Ammon's horn (tissue), 1 donor: ENCODE measurements around the gene CCDC90B.
"Not testable (repeated sequence)": the region's sequence is repeated elsewhere in the genome, so short reads cannot be mapped to it uniquely, and the experiment has no call there.

ENCODE experiments used
- DNase-seq: peaks from one replicate; pipeline ENCODE4 v3.0.0-alpha.2; 2016; ENCODE audit warnings: low spot score

CCDC90B gene, protein sequence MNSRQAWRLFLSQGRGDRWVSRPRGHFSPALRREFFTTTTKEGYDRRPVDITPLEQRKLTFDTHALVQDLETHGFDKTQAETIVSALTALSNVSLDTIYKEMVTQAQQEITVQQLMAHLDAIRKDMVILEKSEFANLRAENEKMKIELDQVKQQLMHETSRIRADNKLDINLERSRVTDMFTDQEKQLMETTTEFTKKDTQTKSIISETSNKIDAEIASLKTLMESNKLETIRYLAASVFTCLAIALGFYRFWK

GRCh38 chr11:83285771-83286528 is at the start of gene CCDC90B:
Gene CCDC90B, minus strand, starts transcription at chr11:83286367. Its CDS starts 395 bp downstream, at chr11:83285972.
- peak; percentile 99 for DNase-seq

- DNase-seq, result no peak
These were observed 49.4 kb upstream of the CCDC90B start for GRCh38 chr11:83335446-83336070.

GRCh38 chr11:83330303-83330702 is 44.1 kb upstream of the CCDC90B start:
- DNase-seq, result no peak

DNA sequence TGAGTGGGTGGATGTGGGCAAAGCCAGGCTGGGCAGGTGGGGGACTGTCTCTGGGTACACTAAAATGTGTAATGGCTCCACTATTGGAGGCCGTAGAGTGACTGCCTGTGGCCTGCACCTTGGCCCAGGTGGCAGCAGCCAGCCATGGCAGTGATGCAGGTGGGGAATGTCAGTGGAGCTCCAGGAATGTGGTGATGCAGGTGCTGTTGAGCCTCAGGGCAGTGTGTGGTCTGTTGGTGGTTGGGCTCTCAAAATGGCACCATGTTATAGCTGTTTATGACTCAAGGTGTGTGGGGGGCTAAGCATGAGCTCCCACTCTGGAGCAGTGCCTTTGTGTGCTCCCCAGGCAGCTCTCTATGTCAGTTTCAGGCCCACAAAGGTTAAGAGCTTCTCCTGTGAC is 40.2 kb upstream of the CCDC90B start:
- DNase-seq, result no peak

- no peak for DNase-seq
These were observed 33.2 kb upstream of the CCDC90B start for GRCh38 chr11:83319346-83319745.

DNA sequence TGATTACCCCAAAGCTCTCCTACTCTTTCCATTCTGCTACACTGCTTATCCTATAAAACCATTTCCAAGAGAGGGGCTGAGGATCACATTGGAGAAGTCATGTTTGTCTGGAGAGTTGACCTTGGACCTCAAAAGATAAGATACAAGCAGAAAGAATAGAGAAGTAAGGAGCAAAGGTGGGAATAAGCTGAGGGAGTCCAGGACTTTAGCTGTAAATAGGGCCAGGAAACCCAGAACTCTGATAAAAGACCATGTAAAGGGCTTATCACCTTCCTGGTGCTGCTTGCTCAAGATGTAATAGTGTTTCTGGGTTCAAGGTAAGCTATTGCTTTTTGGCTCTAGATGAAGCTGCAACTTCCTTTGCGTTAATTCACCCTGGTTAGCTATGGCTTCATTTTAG is 32.8 kb upstream of the CCDC90B start:
- DNase-seq, result no peak

DNA sequence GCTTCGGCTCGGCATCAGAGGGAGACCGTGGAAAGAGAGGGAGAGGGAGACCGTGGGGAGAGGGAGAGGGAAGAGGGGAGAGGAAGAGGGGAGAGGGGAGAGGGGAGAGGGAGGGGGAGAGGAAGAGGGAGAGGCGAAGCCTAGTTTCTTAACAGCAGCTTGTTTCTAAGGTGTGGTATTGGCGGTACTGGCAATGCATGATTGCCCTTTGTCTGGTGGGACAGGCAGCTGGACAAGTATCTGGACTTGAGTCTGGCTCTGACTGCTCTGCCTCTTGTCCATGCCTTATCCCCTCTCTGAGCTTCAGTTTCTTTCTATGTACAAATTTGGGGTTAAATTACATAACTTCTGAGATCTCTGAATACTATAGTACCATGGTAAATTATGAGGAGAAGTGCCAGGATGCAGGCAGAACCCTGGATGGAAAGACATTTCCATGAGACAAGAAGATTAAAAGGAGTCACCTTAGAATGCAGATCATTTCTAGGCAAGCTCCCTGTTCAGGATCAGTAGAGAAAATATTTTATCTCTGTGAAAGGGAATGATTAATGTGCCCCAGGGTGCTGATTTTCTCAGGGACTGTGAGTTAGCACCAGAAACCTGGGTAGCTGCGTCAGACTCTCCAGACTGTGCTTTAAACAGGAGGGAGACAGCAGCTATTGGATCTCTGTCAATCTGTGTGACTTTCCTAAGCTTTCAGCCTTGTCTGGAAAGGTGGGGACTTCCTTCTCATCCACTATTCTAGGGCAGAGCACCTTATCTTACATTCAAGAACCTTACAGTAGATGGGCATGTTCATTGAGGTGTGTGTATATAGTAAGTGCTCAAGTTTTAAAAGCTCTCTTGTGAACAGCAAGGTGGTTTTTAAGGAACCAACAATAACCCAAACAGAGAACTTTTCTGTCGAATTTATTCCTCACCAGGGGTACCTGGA is 31.9 kb upstream of the CCDC90B start:
- no peak for DNase-seq

GRCh38 chr11:83316897-83317268 is 30.7 kb upstream of the CCDC90B start:
- not testable (repeated sequence) for DNase-seq

GRCh38 chr11:83316143-83316896 is 30.2 kb upstream of the CCDC90B start:
- DNase-seq, result not testable (repeated sequence)

DNA sequence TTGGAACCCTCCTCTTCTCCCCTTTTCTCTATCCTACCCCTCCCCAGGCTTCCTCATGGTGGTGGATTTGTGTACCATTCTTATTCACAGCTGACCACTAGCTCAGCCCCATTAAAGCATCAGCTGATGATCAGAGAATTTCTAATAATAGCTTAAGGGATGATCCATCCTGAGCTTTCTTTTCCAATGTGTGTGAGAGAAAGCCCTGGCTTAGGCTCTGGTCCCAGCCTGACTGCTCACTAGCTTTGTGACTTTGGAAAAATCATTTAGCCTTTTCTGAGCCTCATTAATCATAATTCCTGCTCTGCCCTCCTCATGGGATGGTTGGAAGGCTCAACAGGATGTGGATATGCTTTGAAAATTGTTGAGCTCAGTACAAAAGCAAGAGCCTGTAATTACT is 26.3 kb upstream of the CCDC90B start:
- DNase-seq, result no peak

DNA sequence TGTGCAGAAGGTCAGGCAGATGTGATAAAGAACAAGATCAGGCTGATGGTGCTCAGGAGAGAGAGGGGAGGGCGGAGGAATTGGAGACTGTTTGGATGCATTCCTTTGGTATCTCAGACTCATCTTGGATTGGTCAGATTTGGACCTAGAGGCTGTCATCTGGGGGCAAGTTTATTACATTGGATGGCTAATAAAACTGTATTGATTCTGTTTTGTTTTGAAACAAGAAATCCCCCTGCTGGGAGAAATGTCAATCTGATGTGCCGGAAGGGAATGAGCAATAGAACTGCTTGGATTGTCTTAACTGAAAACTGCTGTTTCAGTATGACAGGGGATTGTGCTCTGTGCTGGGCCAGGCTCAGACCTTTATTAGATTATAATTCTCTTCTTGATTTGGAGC is 25.5 kb upstream of the CCDC90B start:
- DNase-seq, result no peak

DNA sequence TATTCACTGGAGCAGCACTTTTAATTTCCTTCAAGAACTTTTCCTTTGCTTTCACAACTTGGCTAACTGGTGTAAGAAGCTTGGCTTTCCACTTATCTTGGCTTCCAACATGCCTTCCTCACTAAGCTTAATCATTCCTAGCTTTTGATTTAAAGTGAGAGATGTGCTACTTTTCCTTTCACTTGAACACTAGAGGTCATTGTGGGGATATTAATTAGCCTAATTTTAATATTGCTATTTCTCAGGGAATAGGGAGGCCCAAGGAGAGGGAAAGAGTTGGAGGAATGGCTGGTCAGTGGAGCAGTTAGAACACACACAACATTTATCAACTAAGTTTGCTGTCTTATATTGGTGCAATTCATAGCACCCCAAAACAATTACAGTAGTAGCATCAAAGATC is 24.6 kb upstream of the CCDC90B start:
- DNase-seq, result no peak

GRCh38 chr11:83308536-83308935 is 22.4 kb upstream of the CCDC90B start:
- DNase-seq, result not testable (repeated sequence)

GRCh38 chr11:83306200-83307080 is 20.3 kb upstream of the CCDC90B start:
- no peak for DNase-seq

GRCh38 chr11:83303316-83303715 is 17.1 kb upstream of the CCDC90B start:
- DNase-seq, result no peak

DNA sequence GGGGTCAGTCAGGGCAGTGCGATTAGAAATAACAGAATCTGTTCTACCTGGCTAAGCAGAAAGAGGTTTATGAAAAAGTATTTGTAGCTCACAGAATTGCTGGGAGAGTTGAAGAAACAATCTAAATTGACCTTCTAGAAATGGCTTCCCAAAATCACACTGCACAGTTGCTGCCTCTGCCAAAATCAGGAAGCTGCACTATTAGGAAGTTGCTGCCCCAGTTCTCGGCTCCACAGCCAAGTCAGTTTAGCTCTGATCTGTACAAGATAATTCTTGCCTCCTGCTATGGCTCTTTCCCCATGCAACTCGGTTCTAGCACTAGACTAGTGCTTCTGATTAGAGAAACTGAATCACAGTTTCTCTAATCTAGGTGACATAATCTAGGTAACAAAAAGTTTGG is 16.0 kb upstream of the CCDC90B start:
- DNase-seq, result no peak

DNA sequence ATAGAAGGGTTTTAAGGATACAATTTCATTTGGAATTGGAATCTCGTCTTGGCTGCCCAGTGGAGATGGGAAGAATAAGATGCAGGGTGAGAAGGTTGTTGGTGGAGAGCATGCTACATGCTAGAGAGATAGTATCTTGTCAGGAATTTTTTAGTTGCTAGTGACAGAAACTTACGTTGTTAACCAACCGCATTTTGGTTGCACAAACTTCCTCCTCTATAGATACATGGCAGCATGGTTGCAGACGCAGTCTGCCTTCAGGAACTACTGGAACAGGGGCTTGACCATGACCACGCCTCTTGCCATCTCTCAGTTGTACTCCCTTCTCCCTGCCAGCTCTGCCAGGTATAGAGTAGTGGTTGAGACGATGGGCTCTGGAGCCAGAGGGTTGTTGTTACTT is 13.5 kb upstream of the CCDC90B start:
- DNase-seq, result no peak

- no peak for DNase-seq
These were observed 8.0 kb upstream of the CCDC90B start for GRCh38 chr11:83294208-83294607.

DNA sequence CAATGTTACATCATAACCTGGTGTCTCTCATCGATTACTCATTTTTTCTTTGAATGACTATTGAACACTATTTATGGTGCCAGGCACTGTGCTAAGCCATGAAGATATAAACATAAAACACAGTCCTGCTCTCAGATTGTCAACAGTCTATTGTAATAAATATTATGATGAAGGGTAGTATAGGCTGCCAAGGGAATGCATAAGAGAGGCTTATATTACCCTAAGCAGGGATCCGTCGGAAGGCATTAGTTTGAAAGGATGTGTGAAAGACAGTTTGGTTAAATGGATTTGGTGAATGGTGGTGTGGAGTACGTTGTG is 7.2 kb upstream of the CCDC90B start:
- no peak for DNase-seq

GRCh38 chr11:83292709-83293456 is 6.7 kb upstream of the CCDC90B start:
- peak; percentile 92 for DNase-seq
